Common myeloid progenitor, CD34-positive (primary cell): ENCODE results near the gene OTOS.

Source experiments
- CTCF ChIA-PET: fragments of 350-600 bp; sonication (Branson Sonifier 250); formaldehyde crosslinking; loops from one replicate; lab custom pipeline; 2021; ENCODE audit warnings: antibody characterized with exemption; lab: Charles Lee
- POLR2A ChIA-PET: fragments of 350-600 bp; sonication (Branson Sonifier 250); formaldehyde crosslinking; loops from one replicate; lab custom pipeline; 2021; ENCODE audit warnings: antibody characterized with exemption; lab: Charles Lee
- DNase-seq, 3 donors: peaks; one replicate each; pipeline versions ENCODE4 v3.0.0 to v3.0.0-alpha.2; 2013
- H3K27ac ChIP-seq, 2 experiments: 1 replicate in 1 of 2; 2 replicates in 1 of 2; pipeline ENCODE4 v1.7.0; 2013; ENCODE audit warnings: inconsistent platforms in 2 of 2, low read length in 2 of 2, mild to moderate bottlenecking in 2 of 2, low read depth in 1 of 2, moderate library complexity in 1 of 2; ENCODE audit not compliant: severe bottlenecking in 2 of 2, insufficient read depth in 1 of 2, poor library complexity in 1 of 2
- H3K27me3 ChIP-seq, 5 experiments: replicated peaks in 2 of 5; 1 replicate in 3 of 5; 2 replicates in 2 of 5; pipeline versions ENCODE4 v1.6.1 to v1.7.0; 2013; ENCODE audit warnings: low read length in 4 of 5, mild to moderate bottlenecking in 2 of 5, moderate library complexity in 2 of 5, inconsistent platforms in 1 of 5; ENCODE audit not compliant: insufficient read depth in 5 of 5, control insufficient read depth in 4 of 5
- H3K36me3 ChIP-seq, 4 experiments: 1 replicate in 2 of 4; 2 replicates in 2 of 4; pipeline versions ENCODE4 v1.6.1 to v1.7.0; 2013; ENCODE audit warnings: low read length in 3 of 4, control low read depth in 1 of 4, mild to moderate bottlenecking in 1 of 4; ENCODE audit not compliant: control insufficient read depth in 4 of 4, insufficient read depth in 4 of 4
- H3K4me1 ChIP-seq, 4 experiments: 1 replicate in 3 of 4; 2 replicates in 1 of 4; pipeline versions ENCODE4 v1.6.1 to v1.7.1; 2013; ENCODE audit warnings: low read length in 3 of 4, mild to moderate bottlenecking in 3 of 4, control low read depth in 1 of 4, inconsistent platforms in 1 of 4, moderate library complexity in 1 of 4; ENCODE audit not compliant: control insufficient read depth in 4 of 4, insufficient read depth in 4 of 4; ENCODE audit errors: control extremely low read depth in 1 of 4
- H3K4me3 ChIP-seq, 7 experiments: 1 replicate in 4 of 7; 2 replicates in 3 of 7; pipeline versions ENCODE4 v1.5.1 to v1.7.0; 2013; ENCODE audit warnings: mild to moderate bottlenecking in 7 of 7, low read length in 6 of 7, moderate library complexity in 6 of 7, inconsistent platforms in 2 of 7, low read depth in 2 of 7, control low read depth in 1 of 7; ENCODE audit not compliant: insufficient read depth in 4 of 7, control insufficient read depth in 1 of 7; ENCODE audit errors: extremely low read depth in 1 of 7
- H3K9me3 ChIP-seq, 5 experiments: 1 replicate in 4 of 5; 2 replicates in 1 of 5; pipeline versions ENCODE4 v1.6.1 to v1.7.1; 2013; ENCODE audit warnings: low read length in 4 of 5, mild to moderate bottlenecking in 2 of 5, inconsistent platforms in 1 of 5, low read depth in 1 of 5, moderate library complexity in 1 of 5; ENCODE audit not compliant: control insufficient read depth in 4 of 5, insufficient read depth in 2 of 5; ENCODE audit errors: control extremely low read depth in 1 of 5
- WGBS: methylation state at CpG from one replicate; pipeline ENCODE4 v1.1.5; 2013; ENCODE audit not compliant: insufficient coverage; 5-methylcytosine and 5-hydroxymethylcytosine counted together

The OTOS gene

GRCh38 chr2:240153418-240153817 lies 13.0 kb upstream of the OTOS start:
- Histone ChIP-seq H3K36me3 (no peaks in the 10 kb centered on the region), H3K4me3 (no peak overlapping the region), H3K4me1 (no peaks in the 10 kb centered on the region), H3K27ac (no peak overlapping the region), H3K27me3 (peaks cover 0 to 14% (median 5%) of the 10 kb centered on the region in 5 experiments), H3K9me3 (peaks cover 0 to 8% (median 1%) of the 10 kb centered on the region in 5 experiments)
- no CpG with 5 or more reads among the region's 3 CpGs for WGBS
- CTCF ChIA-PET: interaction anchor here (1.0 to 1.9 kb wide), 2 partner anchors 10 to 286 kb away, joined by 3 to 4 read pairs; no protein-coding TSS in a partner anchor
- POLR2A ChIA-PET: no interaction called here
- no peak for DNase-seq

- ChIA-PET CTCF (interaction anchor here (1.0 to 2.4 kb wide), 4 partner anchors 8 to 279 kb away, joined by 3 to 8 read pairs (median 4); no protein-coding TSS in a partner anchor), POLR2A (no interaction called here)
- 75% methylated on average over 11 of the region's 15 CpGs for WGBS
- H3K36me3 ChIP-seq: no peaks in the 10 kb centered on the region
- no peaks in the 10 kb centered on the region for H3K4me1 ChIP-seq
- peaks cover 0 to 14% (median 4%) of the 10 kb centered on the region in 5 experiments for H3K27me3 ChIP-seq
- H3K4me3 ChIP-seq: no peak overlapping the region
- DNase-seq: no peak
- peaks cover 0 to 8% (median 1%) of the 10 kb centered on the region in 5 experiments for H3K9me3 ChIP-seq
- no peak overlapping the region for H3K27ac ChIP-seq
Measured at GRCh38 chr2:240151477-240152031, 11.1 kb upstream of the OTOS start.

GRCh38 chr2:240149943-240150784 lies 9.7 kb upstream of the OTOS start:
- ChIA-PET POLR2A (interaction anchor here (1.8 kb wide), 1 partner anchor 10 kb away, joined by 4 read pairs; no protein-coding TSS in a partner anchor), CTCF (interaction anchor here (1.1 to 1.8 kb wide), 8 partner anchors 25 to 289 kb away, joined by 3 to 7 read pairs (median 3); no protein-coding TSS in a partner anchor)
- H3K27ac ChIP-seq: no peak overlapping the region
- no peak overlapping the region for H3K4me3 ChIP-seq
- 48% methylated on average over 7 of the region's 12 CpGs for WGBS
- DNase-seq: peak; percentile 27 to 51 (median 39)
- H3K36me3 ChIP-seq: no peaks in the 10 kb centered on the region
- peaks cover 0 to 14% (median 3%) of the 10 kb centered on the region in 5 experiments for H3K27me3 ChIP-seq
- H3K9me3 ChIP-seq: peaks cover 0 to 8% (median 1%) of the 10 kb centered on the region in 5 experiments
- H3K4me1 ChIP-seq: no peaks in the 10 kb centered on the region

DNA sequence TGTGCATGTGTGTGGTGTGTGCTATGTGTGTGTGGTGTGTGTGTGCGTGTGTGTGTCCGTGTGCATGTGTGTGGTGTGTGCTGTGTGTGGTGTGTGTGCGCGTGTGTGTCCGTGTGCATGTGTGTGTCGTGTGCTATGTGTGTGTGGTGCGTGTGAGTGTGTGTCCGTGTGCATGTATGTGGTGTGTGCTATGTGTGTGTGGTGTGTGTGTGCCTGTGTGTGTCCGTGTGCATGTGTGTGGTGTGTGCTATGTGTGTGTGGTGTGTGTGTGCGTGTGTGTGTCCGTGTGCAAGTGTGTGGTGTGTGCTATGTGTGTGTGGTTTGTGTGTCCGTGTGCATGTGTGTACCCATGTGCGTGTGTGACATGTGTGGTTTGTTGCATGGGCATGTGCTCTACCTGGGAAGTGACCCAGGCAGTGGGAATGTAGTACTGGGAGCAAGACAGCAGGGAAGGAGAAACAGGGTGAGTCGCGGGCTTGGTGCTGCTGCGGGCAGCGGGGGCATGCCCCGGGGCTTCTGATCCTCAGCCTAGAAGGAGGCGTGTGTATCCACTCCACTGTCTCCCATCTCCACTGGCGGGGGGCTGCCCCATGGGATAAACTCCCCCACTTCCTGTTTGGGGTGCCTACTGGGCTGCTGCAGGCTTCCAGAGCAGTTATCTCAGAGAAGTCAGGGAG lies 7.6 kb upstream of the OTOS start:
- no peak overlapping the region for H3K4me3 ChIP-seq
- DNase-seq: no peak
- CTCF ChIA-PET: no interaction called here
- POLR2A ChIA-PET: no interaction called here
- 100% methylated on average over 3 of the region's 20 CpGs for WGBS
- H3K27me3 ChIP-seq: peaks cover 0 to 14% (median 2%) of the 10 kb centered on the region in 5 experiments
- peaks cover 0 to 3% (median 1%) of the 10 kb centered on the region in 5 experiments for H3K9me3 ChIP-seq
- H3K27ac ChIP-seq: no peak overlapping the region
- peaks cover 0 to 3% (median 0%) of the 10 kb centered on the region in 4 experiments for H3K4me1 ChIP-seq
- no peaks in the 10 kb centered on the region for H3K36me3 ChIP-seq

DNA sequence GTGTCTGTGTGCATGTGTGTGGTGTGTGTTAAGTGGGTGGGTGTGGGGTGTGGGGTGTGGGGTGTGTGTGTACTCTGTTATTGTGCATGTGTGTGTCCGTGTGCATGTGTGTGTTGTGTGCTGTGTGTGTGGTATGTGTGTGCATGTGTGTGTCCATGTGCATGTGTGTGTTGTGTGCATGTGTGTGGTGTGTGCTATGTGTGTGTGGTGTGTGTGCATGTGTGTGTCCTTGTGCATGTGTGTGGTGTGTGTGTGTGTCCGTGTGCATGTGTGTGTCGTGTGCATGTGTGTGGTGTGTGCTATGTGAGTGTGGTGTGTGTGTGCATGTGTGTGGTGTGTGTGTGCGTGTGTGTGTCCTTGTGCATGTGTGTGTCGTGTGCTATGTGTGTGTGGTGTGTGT lies 6.9 kb upstream of the OTOS start:
- Histone ChIP-seq H3K9me3 (peaks cover 0 to under 1% (median 0%) of the 10 kb centered on the region in 5 experiments), H3K27me3 (peaks cover 0 to 10% (median 2%) of the 10 kb centered on the region in 5 experiments), H3K27ac (no peak overlapping the region), H3K4me1 (peaks cover 0 to 3% (median 0%) of the 10 kb centered on the region in 4 experiments), H3K36me3 (no peaks in the 10 kb centered on the region), H3K4me3 (no peak overlapping the region)
- POLR2A ChIA-PET: no interaction called here
- CTCF ChIA-PET: no interaction called here
- WGBS: 100% methylated on average over 1 of the region's 5 CpGs
- DNase-seq: no peak

GRCh38 chr2:240146627-240147278 lies 6.3 kb upstream of the OTOS start:
- 81% methylated on average over 9 of the region's 12 CpGs for WGBS
- peak in 1 of 3 donors; percentile 9 for DNase-seq
- H3K27ac ChIP-seq: no peak overlapping the region
- H3K4me1 ChIP-seq: peaks cover 0 to 3% (median 0%) of the 10 kb centered on the region in 4 experiments
- ChIA-PET CTCF (interaction anchor here (9.7 kb wide), 1 partner anchor 84 kb away, joined by 161 read pairs; no protein-coding TSS in a partner anchor), POLR2A (no interaction called here)
- H3K9me3 ChIP-seq: no peaks in the 10 kb centered on the region
- no peaks in the 10 kb centered on the region for H3K36me3 ChIP-seq
- H3K4me3 ChIP-seq: no peak overlapping the region
- H3K27me3 ChIP-seq: peaks cover 0 to 7% (median 2%) of the 10 kb centered on the region in 5 experiments
